HuH-7 (cell line): ENCODE measurements around the gene TMEM115.
A peak's percentile ranks its signal among the peaks of the same experiment; 100 is the strongest.

Experiments
- DNase-seq: peaks from one replicate; pipeline ENCODE4 v3.0.0; 2011; ENCODE audit warnings: low spot score

The TMEM115 gene

DNA sequence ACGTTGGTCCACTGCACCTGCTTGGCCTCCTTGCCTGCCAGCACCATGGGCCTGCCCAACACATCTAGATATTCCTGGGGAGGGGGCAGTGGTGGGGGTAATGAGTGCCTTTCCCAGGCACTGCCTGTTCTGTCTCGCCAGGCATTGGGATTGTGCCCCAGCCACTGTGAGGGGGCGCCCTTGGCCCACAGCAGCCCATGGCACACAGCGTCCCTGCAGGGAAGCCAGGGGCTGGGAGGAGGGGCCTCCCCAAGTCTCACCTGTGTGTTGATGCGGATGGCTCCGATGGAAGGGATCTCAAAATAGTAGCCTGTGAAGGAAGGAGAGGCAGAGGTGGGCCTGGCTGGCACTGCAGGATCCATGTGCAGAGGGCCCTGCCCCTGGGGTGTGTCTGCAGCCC lies 18.7 kb upstream of the TMEM115 start:
- DNase-seq = no peak

DNA sequence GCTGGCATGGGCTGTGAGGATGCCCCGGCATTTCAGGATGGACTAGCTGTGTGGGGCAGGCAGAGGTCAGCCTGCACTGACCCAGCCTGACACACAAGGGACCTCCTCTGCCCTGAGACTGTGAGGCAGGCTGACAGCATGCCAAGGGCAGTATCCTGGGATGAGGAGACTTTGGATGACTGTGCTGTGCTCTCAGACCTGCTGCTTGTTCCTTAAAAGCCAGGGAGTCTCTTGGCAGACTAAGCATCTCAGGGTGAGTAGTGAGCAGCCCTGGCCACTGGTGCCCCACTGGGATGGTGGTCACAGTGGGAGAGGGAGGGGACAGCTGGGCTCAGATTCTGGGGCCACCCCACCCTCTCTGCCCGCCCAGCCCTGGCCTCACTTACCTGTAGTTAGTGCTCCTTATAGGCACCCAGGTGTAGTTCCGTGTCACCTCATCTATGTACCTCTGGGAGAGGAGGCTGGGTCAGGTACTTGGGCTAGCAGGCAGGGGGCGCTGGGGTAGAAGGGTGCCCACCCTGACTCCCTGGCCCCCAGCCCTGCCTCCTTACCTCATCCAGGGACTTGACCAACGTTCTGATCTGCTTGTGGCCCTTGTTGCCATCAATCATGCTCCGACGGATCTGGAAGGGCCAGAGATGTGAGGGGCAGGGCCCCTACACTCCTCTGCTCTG lies 16.1 kb upstream of the TMEM115 start:
- DNase-seq = no peak

DNA sequence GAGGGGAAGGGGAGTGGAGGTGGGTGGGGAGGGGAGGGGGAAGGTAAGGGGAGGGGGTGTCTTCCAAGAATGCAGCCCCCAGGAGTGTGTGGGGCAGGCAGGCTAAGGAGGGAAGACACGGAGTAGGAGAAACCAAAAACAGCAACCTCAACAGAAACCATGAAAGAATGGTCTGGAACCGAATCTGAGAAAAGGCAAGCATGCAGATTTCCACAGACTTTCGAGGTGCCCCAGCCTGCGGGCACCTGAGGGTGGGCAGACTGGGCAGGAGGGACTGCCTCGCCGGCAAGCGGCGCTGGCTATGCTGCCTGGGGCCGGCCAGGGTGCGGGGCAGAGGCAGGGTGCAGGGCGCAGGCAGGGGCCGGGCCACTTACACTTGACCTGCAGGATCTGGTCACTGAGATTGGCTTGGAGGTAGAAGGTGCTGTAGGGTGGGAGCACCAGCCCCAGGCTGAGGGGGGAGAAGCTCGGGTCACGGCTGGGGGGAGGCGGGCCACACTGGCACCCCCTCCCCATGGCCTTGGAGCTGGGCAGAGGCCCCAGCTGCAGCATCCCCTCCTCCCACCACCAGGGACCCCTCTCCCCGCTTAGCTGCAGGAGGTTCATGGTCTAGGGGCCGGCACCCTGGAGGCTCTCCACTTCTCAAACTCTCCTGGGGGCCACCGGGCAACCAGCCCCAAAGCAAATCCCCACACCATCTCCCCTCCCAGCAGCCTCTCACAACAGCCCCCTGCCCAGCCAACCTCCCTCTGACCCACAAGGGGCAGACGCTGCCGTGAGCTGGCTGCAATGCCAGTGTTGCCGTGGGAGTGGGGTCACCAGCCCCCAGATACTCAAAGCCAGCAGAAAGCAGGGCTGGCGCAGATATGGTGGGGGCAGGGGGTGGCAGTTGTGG lies 15.3 kb upstream of the TMEM115 start:
- DNase-seq = no peak

DNA sequence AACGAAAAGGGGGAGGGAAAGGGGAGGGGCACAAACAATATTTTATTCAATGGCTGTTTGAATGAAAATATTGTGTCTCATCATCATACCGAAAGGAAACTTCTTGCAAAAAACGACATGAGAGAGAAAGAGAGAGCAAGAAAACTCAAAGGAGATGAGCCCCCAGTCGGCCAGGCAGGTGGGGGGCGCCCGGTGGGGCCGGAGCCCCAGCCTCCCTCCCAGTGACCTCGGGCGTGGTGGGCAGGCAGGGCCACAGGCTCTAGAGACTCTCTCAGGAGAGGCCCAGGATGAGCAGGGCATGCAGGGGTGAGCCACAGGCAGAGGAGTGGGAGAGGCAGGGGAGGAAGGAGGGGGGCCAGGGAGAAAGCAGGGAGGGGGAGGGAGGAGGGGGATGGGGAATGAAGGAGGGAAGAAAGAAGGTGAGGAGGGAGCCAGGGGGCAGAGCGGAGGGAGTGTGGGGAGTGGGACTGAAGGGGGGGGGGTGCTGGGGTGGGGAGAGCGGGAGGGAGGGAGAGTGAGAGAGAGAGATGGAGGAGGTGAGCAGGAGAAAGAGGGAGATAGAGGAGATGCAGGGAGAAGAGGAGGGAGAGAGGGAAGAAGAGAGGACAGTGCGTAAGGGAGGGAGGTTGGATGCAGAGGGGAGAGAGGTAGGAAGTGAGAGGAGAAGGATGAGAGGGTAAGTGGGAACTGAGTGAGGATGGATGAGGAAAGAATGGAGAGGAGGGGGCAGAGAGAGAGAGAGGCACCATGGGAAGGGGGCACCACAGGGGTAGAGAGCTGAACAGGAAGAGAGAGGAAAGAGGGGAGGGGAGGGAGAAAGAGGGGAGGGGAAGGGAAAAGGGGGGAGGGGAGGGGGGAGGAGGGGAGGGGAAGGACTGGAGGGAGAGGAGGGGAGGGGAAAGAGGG lies 14.1 kb upstream of the TMEM115 start:
- DNase-seq = no peak

DNA sequence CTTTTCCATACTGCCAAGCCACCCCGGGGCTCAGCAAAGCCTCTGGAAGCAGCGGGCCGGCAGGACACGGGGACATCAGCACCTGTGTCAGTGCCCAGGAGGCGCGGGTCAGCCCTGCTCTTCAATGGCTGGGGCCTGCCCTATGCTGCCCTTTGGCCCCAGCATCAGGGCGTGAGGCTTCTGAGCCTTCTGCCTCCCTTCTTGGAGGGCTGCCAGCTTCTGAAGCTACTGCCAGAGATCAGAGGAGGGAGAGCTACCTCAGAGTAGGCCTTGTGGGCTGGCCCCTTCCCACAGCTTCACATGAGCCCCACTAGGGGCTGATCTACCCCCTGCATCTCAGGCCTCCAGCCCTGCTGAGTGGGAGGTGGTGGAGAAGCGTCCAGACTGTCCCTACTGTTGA lies 13.0 kb upstream of the TMEM115 start:
- DNase-seq = peak; percentile 45

DNA sequence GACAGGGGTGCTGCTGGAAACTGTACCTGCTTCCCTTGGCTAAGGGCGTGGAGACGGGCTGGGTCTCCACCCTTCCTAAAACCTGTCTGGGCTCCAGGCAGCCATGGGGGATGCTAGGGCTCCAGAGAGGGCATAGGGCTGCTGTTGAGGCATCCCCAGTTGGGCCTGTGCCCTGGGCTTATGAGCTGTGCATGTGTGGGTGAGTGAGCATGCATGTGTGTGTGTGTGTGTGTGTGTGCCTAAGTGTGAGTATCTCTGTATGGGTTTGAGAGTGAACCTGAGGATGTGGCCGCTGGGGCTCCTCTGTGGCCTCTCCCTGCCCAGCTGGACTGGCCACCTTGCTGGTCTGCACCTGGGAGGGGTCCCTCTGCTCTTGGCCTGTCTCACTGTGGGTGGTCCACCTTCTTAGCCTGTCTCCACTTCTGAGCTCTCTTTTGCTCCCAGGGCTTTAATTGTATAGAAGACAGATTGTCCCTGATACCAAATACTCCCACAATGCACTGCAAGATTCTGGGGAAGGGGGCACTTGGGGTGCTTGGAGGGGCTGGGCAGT lies 11.9 kb upstream of the TMEM115 start:
- no peak for DNase-seq

DNA sequence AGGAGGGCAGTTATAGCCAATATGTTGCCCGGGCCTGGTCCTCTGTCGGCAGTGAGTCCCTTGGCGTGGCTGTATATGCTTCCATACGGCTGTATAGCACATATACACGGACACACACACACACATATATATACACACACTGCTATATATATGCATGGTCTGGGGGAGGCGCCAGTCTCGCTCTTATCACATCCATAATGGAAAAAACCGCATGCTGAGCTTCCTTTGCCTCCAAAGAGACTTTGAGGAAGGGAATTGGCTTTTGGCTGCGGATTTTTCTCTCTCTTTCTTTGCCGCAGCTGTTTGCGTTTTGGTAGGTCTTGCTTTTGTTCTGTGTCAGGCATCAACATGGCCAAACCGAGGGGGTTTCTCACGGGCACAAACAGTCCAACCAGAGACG lies 11.3 kb upstream of the TMEM115 start:
- DNase-seq = peak; percentile 55

DNA sequence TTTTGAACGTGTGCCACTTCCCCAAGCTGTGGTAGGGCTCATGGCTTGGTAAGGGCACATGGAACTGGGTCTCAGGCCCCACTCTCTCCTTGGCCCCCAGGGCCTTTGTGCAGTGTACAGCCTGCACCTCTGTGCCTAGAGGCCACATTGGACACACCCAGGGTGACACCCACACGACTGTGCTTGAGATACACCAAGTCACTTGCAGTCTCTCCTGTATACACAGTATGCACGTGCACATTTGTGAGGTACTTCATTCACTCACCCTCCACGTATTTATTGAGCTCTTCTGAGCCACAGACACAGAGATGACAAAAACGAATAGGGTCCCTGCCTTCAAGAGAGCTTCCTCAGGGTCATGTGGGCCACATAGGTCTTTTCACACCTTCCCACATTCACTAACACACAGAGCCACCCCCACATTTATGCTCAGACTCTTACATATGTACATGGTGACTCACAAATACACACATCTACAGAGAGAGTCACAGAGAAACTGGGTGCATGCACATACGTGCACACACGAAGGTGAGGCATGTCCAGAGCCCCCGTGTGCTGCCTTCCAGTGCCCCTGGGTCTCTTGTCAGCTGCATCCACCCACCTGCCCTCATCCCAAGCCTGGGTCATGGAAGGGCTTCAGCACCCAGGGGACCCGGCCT lies 9.8 kb upstream of the TMEM115 start:
- no peak for DNase-seq

DNA sequence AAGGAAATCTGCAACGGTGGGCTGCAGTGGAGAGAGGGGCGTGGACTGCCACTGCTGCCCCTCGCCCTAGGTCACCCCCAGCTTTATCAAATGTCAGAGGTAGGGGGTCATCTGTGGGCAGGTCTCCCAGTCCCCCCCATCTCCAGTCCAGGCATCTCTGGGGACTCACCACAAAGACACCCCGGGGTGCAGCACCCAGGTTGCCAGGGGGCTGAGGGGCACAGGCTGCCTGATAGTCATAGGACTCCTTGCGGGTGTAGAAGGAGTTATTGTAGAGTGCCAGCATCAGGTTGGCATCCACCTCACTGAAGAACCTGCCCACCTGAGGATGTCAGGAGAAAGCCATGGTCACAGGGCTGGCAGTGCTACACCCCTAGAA lies 6.5 kb upstream of the TMEM115 start:
- no peak for DNase-seq

DNA sequence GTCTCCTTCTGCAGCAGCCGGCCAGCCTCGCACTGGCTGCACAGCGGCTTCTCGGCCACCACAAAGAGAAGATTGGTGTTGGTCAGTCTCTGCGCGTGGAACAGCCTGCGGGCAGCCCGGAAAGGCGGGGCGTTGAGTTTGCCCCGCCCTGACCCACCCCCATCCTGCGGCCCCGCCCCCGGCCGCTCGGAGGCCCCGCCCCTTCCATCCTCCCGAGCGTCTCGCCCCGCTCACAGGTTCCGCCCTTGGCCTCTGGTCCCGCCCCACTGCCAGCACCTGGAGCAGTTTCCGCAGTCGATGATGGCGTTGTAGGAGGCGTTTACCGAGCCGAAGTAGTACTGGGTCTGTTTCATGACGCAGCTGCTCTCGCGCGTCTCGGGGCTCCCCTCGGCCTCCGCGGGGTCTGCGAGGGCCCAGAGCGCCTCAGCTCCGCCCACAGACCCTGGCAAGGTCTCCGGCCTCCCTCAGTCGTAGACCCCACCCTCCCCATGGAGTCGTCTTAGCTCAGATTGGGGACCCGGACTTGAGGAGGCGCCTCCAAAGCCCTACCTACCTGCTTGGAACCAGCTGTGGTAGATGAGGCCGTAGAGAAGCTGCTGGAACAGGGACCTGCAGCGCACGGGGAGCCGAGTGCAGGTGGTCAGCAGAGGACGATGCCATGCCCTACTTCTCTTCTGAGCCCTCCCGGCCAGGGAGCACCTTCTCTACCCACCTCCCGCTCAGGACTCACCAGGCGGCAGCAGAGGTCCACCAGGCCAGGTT lies 5.9 kb upstream of the TMEM115 start:
- peak; percentile 85 for DNase-seq

DNA sequence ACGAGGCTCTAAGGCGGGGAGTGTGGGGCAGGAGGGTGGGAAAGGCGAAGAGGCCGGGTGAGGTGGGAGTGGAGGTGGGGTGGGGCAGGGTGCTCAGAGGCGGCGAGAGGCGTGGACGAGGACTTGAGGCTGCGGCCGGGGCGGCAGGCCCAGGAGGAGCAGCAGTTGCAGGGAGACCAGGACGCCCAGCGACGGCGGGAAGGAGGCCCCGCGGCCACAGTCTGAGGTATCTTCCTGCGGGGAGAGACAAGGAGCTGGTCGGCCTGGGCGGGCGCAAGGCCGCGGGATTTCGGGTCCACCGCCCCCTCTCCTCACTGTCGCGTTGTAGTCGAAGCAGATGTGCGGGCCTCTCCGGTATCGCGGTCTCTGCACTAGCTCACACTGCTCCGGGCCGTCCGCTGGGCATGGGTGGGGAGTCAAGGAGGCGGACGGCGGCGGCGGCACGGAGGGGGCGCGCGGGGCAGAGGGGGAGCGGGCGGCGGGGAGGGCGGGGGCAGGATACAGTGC lies 5.3 kb upstream of the TMEM115 start:
- DNase-seq = no peak

DNA sequence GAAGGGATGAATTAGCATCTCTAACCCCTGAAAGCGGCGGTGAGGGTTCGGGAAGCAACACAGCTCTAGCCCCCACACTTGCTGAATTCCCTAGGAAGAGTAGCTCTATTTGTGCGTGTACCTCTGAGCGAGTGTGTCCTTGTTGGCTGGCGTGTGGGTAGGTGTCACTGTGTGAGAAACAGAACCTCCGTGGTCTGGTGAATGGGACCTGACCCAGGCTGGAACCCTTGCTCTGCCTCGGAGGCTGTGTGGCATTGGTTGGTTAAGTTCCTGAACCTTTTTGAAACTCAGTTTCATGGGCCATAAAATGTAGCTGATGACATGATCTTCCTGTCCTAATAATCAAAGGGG lies 414 bp upstream of the TMEM115 start:
- DNase-seq = no peak

DNA sequence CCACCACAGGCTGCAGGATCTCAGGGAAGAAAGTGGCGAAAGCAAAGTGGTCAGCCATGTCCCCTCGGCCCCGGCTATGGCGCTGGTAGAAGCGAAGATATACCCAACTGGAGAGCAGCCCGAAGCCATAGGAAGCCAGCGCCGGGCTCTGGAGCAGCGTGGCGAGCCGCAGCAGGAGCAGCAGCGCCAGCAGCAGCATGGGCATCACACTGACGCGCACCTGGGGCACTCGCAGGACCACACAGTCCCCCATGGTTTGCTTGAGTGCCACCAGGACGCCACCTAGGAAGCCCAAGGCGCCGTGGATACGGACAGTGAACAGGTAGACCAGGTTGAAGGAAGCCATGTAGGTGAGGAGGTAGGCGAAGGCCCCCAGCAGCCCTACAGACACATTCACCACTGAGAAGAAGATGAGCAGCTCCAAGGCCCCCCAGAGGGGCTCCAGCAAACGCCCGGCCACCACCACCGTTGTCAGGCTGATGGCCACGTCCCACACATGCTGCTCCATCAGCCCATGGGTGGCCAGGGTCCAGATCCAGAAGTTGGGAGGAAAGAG lies 888 bp downstream of the TMEM115 start:
- no peak for DNase-seq

DNA sequence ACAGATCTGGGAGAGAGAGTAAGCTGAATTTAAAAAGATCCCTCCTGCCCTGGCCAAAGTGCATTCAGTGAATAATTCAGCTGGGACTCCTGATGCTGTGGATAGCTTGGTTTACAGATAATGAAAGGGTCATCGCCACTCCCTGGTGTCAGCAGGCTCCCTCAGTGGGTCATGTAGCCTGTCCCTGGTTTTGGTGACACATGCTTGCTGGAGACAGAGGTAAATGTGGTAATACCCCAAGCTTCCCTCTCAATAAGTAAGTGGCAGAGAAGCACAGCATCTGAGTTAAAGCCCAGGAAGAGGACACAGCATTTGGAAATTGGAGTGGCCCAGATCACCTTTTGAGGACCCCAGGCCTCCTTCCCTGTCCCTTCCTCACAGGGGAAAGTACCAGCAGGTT lies 1.8 kb downstream of the TMEM115 start:
- DNase-seq = no peak

DNA sequence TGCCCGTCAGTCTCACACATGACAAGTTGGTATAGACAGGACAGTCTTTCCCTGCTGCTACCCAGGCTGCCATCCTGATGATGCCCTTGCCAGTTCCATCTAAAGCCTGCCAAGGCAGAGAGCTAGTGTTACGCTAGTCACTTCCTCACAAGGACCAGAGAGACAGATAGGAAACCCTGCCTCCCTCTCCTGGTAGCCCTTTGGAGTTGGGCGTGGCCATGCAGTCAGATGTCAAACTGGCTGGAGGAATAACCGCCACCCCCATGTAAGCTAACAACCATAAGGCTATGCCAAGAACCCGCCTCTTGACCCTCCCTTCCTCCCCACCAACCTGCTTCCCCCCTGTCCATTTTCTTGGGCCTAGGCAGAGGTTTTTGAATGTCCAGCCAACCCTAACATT lies 2.8 kb downstream of the TMEM115 start:
- no peak for DNase-seq

DNA sequence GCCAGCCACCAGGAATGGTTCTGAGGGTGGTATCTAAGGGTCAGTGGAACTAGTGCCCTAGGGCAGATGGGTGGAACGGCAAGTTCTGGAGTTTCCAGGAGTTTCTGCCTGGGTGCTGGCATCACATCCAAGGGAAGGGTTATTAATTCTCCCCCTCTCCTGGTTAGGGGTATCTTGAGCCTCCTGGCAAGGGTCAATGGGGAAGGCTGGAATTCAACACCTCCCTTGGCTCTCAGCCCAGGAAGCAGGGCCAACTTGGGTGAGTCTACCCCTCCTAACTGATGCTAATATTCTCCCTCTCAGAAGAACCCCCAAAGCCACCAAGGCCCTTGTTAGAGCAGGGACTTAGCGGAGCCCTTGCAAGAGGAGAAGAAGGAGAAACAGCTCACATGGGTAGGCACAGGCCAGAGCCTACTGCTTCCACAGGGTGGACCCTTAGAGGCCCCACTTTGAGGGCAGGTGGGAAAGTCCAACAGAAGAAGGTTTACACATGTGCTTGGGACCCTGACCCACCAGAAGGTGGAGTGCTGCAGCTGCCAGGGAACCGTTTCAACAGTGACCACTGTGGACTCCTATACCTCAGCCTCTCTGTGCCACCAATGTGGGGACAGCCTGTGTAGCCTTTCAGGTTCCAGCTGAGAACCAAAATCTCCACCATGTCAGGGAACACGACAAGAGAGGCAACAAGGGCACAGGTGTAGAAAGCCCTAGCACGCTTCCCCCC lies 3.3 kb downstream of the TMEM115 start:
- DNase-seq = no peak

DNA sequence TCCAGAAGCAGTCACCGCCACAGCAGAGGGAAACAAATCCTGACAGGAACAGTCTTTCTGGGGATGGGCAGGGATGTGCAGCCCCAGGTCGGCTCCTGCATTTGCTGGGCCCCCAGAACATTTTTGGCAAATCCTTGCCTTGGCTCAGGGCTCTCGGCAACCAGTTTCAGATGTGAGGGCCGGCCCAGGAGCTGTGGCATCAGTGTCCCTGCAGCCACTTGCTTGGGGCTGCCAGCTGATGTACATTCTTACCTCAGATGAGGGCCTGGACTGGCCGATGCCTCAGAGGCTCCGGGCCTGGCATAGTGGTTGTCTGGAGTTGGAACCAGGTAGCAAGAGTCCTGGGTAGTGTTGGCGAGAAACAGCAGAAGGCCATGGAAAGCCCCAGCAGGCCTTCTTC lies 4.5 kb downstream of the TMEM115 start:
- no peak for DNase-seq

DNA sequence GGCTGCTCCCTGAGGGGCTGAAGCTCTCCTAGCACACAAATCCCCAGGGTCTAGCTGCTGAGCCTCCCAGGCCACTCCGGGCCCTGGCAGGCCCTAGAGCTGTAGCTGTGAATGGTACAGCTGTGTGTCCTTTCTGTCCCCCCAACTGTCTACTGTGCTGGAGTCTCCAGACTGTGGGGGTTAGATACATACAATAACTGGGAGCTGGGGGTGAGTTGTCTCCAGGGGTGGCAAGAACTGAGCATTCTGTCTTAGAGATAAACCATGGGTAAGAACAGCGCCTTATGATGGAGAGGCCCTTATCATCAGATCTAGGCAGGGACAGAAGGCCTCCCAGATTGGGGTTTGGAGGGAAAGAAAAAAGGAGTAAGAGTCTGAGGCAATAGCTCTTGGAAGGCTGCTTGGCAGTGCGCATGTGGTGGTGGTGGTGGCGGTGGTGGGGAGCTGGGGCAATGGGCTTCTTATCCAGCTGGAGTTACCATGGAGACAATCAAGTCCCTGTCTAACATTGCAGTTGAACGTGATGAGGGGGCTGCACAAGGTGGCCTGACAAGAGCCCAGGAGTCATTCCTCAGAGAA lies 5.0 kb downstream of the TMEM115 start:
- DNase-seq = no peak

DNA sequence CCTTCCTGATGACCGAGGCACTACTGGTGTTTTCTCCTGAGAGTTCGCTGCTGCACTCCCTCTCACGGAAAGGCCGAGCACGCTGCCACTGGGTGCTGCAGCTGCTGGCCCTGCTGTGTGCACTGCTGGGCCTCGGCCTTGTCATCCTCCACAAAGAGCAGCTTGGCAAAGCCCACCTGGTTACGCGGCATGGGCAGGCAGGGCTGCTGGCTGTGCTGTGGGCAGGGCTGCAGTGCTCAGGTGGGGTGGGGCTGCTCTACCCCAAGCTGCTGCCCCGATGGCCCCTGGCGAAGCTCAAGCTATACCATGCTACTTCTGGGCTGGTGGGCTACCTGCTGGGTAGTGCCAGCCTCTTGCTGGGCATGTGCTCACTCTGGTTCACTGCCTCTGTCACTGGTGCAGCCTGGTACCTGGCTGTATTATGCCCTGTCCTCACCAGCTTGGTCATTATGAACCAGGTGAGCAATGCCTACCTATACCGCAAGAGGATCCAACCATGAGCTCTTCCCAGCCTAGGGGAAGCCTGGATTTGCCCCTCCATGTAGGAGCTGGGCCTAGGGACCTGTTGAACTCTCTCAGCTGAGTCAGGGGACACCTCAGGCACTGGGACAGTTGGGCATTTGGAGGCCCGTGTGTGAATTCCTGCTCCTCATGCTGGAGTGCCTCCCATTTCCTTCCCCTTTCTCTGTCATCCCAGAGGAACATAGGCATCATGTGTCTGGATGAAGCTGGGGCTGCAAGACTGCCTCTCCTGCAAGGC lies 5.9 kb downstream of the TMEM115 start:
- no peak for DNase-seq
